GM12878 (cell line): ENCODE measurements around the gene RNF220. TPM values are rescaled to one million over a fixed set of nuclear protein-coding genes. Genes with fewer than 3 reads are reported as not detected.

Experiments
- ATAC-seq: fragments of 200-7000 bp; cut with Tn5 transposase; 3 replicates; pipeline ENCODE4 v1.9.1; 2020; ENCODE audit warnings: mild to moderate bottlenecking, moderate library complexity
- BruUV-seq: library from RNA; stranded (reverse); fragments of 400-500 nt; replicated peaks from 2 replicates; lab custom pipeline; 2021; lab: Mats Ljungman, UMichigan
- CTCF ChIA-PET: fragments of 300-600 bp; sonication (Branson Sonifier 250); formaldehyde crosslinking; extraction: SDS; loops from one replicate; lab custom pipeline; 2021; ENCODE audit warnings: inconsistent platforms; lab: Yijun Ruan, JAX
- POLR2A ChIA-PET: fragments of 350-600 bp; formaldehyde crosslinking; extraction: SDS; loops from one replicate; lab custom pipeline; 2021; ENCODE audit warnings: inconsistent platforms; lab: Charles Lee
- RAD21 ChIA-PET: fragments of 300-600 bp; sonication (Branson Sonifier 250); formaldehyde crosslinking; loops from one replicate; lab custom pipeline; 2023; ENCODE audit warnings: antibody characterized with exemption; ENCODE audit not compliant: unreplicated experiment; lab: Charles Lee
- SMC1A ChIA-PET: fragments of 300-600 bp; sonication (Branson Sonifier 250); formaldehyde crosslinking; loops from one replicate; lab custom pipeline; 2023; ENCODE audit not compliant: unreplicated experiment, uncharacterized antibody; lab: Charles Lee
- DNase-seq: peaks from one replicate; pipeline ENCODE4 v3.0.0-alpha.2; 2011; ENCODE audit warnings: low read depth, low spot score
- FAIRE-seq: peaks from 3 replicates; lab custom pipeline; 2011; peaks lifted over from hg19 to GRCh38; lab: Jason Lieb, UNC
- H2AFZ ChIP-seq: 2 replicates; pipeline ENCODE4 v1.6.0; 2011; ENCODE audit warnings: low read depth, low read length, control low read depth; ENCODE audit not compliant: control insufficient read depth
- H3K27ac ChIP-seq: 2 replicates; pipeline ENCODE4 v1.5.1; 2011; ENCODE audit warnings: control low read depth; ENCODE audit not compliant: control insufficient read depth, insufficient read depth
- H3K27me3 ChIP-seq, 2 experiments: replicated peaks in 1 of 2; 2 replicates each; pipeline versions ENCODE4 v1.6.0 to v1.6.1; 2011; ENCODE audit warnings: low read length in 1 of 2; ENCODE audit not compliant: control insufficient read depth in 2 of 2, insufficient read depth in 2 of 2
- H3K36me3 ChIP-seq, 2 experiments: 2 replicates each; pipeline ENCODE4 v1.5.1; 2011; ENCODE audit warnings: low read length in 1 of 2; ENCODE audit not compliant: control insufficient read depth in 2 of 2, insufficient read depth in 2 of 2
- H3K4me1 ChIP-seq: 2 replicates; pipeline ENCODE4 v1.6.1; 2011; ENCODE audit warnings: mild to moderate bottlenecking, low read length, moderate library complexity, mixed read lengths; ENCODE audit not compliant: control insufficient read depth, insufficient read depth
- H3K4me2 ChIP-seq: 2 replicates; pipeline ENCODE4 v1.6.0; 2011; ENCODE audit warnings: control low read depth; ENCODE audit not compliant: control insufficient read depth, insufficient read depth
- H3K4me3 ChIP-seq: fragments of 200-600 bp; sonication (generic); 2 replicates; pipeline ENCODE4 v1.5.1; 2016
- H3K79me2 ChIP-seq: 2 replicates; pipeline ENCODE4 v1.6.0; 2011; ENCODE audit warnings: low read length; ENCODE audit not compliant: control insufficient read depth, insufficient read depth
- H3K9ac ChIP-seq: 2 replicates; pipeline ENCODE4 v1.8.0; 2011; ENCODE audit warnings: low read length, control low read depth, mixed read lengths; ENCODE audit not compliant: control insufficient read depth, insufficient read depth
- H3K9me3 ChIP-seq: replicated peaks from 3 replicates; pipeline ENCODE4 v1.5.1; 2011; ENCODE audit warnings: mild to moderate bottlenecking, low read length; ENCODE audit not compliant: control insufficient read depth, insufficient read depth
- H4K20me1 ChIP-seq: 2 replicates; pipeline ENCODE4 v1.6.0; 2011; ENCODE audit not compliant: control insufficient read depth, insufficient read depth
- CREB1 ChIP-seq: IDR thresholded peaks from 2 replicates; pipeline ENCODE4 v1.6.1; 2012; ENCODE audit warnings: low read depth, mild to moderate bottlenecking, inconsistent platforms
- ELK1 ChIP-seq: IDR thresholded peaks from 2 replicates; pipeline ENCODE4 v1.6.1; 2012; ENCODE audit warnings: low read depth, low read length, improper control_type of control experiment
- ESRRA ChIP-seq: IDR thresholded peaks from 2 replicates; pipeline ENCODE4 v1.6.1; 2012; ENCODE audit warnings: mild to moderate bottlenecking, low read length, improper control_type of control experiment
- GABPA ChIP-seq: IDR thresholded peaks from 2 replicates; pipeline ENCODE4 v1.6.1; 2014; ENCODE audit warnings: antibody characterized with exemption, low read depth, mild to moderate bottlenecking, inconsistent platforms
- IKZF1 ChIP-seq: fragments of 450-650 bp; conservative IDR thresholded peaks from 2 replicates; pipeline ENCODE4 v1.6.1; 2017; ENCODE audit warnings: antibody characterized with exemption, mild to moderate bottlenecking
- KDM1A ChIP-seq: fragments of 200-600 bp; sonication (generic); IDR thresholded peaks from 2 replicates; pipeline ENCODE4 v1.6.1; 2016; ENCODE audit warnings: borderline replicate concordance
- NRF1 ChIP-seq: conservative IDR thresholded peaks from 2 replicates; pipeline ENCODE4 v1.6.1; 2011; ENCODE audit warnings: mild to moderate bottlenecking, low read depth, low read length, improper control_type of control experiment
- PAX5 ChIP-seq: IDR thresholded peaks from 2 replicates; pipeline ENCODE4 v1.6.1; 2011; ENCODE audit warnings: low read depth, low read length, borderline replicate concordance
- PBX3 ChIP-seq: IDR thresholded peaks from 2 replicates; pipeline ENCODE4 v1.6.1; 2011; ENCODE audit warnings: mild to moderate bottlenecking, low read depth, low read length, moderate library complexity; ENCODE audit not compliant: insufficient replicate concordance
- RAD51 ChIP-seq: fragments of 450-650 bp; IDR thresholded peaks from 2 replicates; pipeline ENCODE4 v1.6.1; 2016; ENCODE audit warnings: moderate library complexity, mild to moderate bottlenecking, inconsistent platforms
- SP1 ChIP-seq: IDR thresholded peaks from one replicate; pipeline ENCODE4 v1.6.1; 2011; ENCODE audit warnings: low read depth, low read length
- WGBS: methylation state at CpG from one replicate; pipeline ENCODE4 v1.1.6; 2016; ENCODE audit warnings: low lambda C conversion rate; ENCODE audit not compliant: insufficient replicate concordance, insufficient coverage; ENCODE audit errors: missing lambda C conversion rate; 5-methylcytosine and 5-hydroxymethylcytosine counted together
- in situ Hi-C: fragments of 300-500 bp; cut with MboI; formaldehyde crosslinking; loops from 9 replicates; pipeline ENCODE4 v1.14.3; 2018; ENCODE audit warnings: mixed read lengths
- intact Hi-C: fragments of 100-400 bp; cut with micrococcal nuclease; formaldehyde crosslinking; loops from one replicate; pipeline ENCODE4 v1.14.2; 2022; ENCODE audit not compliant: unreplicated experiment
- polyA plus RNA-seq, 11 experiments: library from polyadenylated mRNA; depleted of rRNA in 4 of 11; unstranded in 6 of 11; stranded (reverse) in 5 of 11; fragments of >200 nt; fragmentation: Nextera tagmentation in 4 of 11; fragmentation: Illumina TruSeq in 1 of 11; extraction: Ambion mirVana in 4 of 11; extraction: Trizol in 1 of 11; gene quantifications; 1 replicate in 1 of 11; 2 replicates in 10 of 11; pipeline versions ENCODE4 v1.2.1 to v1.2.3, GENCODE V29; 2011 to 2016; ENCODE audit warnings: inconsistent platforms in 2 of 11, missing spikeins in 2 of 11, low read depth in 1 of 11
- total RNA-seq, 4 experiments: library from RNA; depleted of rRNA in 3 of 4; stranded (reverse); fragments of >200 nt in 3 of 4; fragmentation: Illumina TruSeq in 1 of 4; extraction: Trizol in 1 of 4; gene quantifications; 2 replicates each; pipeline versions ENCODE4 v1.2.1 to v1.2.3, GENCODE V29; 2013 to 2021

RNF220 gene
- total and polyA plus RNA-seq, 10 of the 15 experiments (the other 5 are each of a cell fraction or from before 2014, with no cell fraction given) = 4.6 to 84.1 (median 53.7) TPM

- H3K9ac ChIP-seq = no peak overlapping the region
- DNase-seq (no peak), FAIRE-seq (no peak), ATAC-seq (no peak)
- H3K27me3 ChIP-seq = peaks cover 0 to 7% of the 10 kb centered on the region in 2 experiments
- H3K4me1 ChIP-seq = no peaks in the 10 kb centered on the region
- no peaks in the 10 kb centered on the region for H4K20me1 ChIP-seq
- no TSS peak for BruUV-seq
- SMC1A ChIA-PET = interaction anchor here (0.6 kb wide), 1 partner anchor 236 kb away, joined by 3 read pairs; no protein-coding TSS in a partner anchor
- RAD21 ChIA-PET = no interaction called here
- H2AFZ ChIP-seq = no peak overlapping the region
- no peak overlapping the region for H3K4me2 ChIP-seq
- CTCF ChIA-PET = interaction anchor here (0.7 kb wide), 1 partner anchor 138 kb away, joined by 3 read pairs; no protein-coding TSS in a partner anchor
- no peak for TF ChIP-seq IKZF1
- TF ChIP-seq RAD51 = no peak
- TF ChIP-seq ESRRA = no peak
- no peak for TF ChIP-seq SP1
- no peak for TF ChIP-seq GABPA
- no peak for TF ChIP-seq ELK1
- TF ChIP-seq CREB1 = no peak
- no peak for TF ChIP-seq PBX3
- TF ChIP-seq NRF1 = no peak
- no peak for TF ChIP-seq KDM1A
- TF ChIP-seq PAX5 = no peak
- POLR2A ChIA-PET = no interaction called here
- 43% methylated on average over 17 of the region's 17 CpGs for WGBS
- no peaks in the 10 kb centered on the region for H3K79me2 ChIP-seq
- intact Hi-C loops (no loop called here), in situ Hi-C loops (no loop called here)
- no peaks in the 10 kb centered on the region for H3K9me3 ChIP-seq
- H3K36me3 ChIP-seq = no peaks in the 10 kb centered on the region
- H3K4me3 ChIP-seq = no peak overlapping the region
- no peak overlapping the region for H3K27ac ChIP-seq
Measured at GRCh38 chr1:44500181-44501046, 95.4 kb downstream of the RNF220 start.
